ENCODE measurements around the gene TP53I13.

TP53I13 gene

DNA sequence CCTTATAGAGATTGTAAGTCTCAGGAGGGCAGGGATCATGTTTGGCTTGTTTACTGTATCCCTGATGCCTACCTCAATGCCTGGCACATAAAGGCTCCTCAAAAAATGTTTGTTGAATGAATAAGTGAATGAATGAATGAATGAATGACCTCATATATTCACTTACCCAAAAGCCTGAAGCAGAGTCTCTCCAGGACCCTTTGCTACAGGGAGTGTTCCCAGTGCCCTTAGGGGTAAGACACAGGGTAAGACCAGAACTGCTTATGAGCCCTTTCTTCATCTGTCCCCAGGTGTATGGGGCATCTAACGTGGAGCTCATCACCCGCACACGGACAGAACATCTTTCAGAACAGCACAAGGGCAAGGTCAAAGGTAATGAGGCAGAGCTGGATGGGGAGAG, 41.9 kb downstream of the TP53I13 start:
- no peak for DNase-seq
- Mint-ChIP-seq H3K4me1 (peaks cover 24% of the 10 kb centered on the region), H3K27ac (no peak overlapping the region), H3K9me3 (no peaks in the 10 kb centered on the region), H3K36me3 (ENCODE audit: low read depth) (no peaks in the 10 kb centered on the region), H3K27me3 (no peaks in the 10 kb centered on the region), H3K4me3 (no peak overlapping the region)
- no peak for ATAC-seq

DNA sequence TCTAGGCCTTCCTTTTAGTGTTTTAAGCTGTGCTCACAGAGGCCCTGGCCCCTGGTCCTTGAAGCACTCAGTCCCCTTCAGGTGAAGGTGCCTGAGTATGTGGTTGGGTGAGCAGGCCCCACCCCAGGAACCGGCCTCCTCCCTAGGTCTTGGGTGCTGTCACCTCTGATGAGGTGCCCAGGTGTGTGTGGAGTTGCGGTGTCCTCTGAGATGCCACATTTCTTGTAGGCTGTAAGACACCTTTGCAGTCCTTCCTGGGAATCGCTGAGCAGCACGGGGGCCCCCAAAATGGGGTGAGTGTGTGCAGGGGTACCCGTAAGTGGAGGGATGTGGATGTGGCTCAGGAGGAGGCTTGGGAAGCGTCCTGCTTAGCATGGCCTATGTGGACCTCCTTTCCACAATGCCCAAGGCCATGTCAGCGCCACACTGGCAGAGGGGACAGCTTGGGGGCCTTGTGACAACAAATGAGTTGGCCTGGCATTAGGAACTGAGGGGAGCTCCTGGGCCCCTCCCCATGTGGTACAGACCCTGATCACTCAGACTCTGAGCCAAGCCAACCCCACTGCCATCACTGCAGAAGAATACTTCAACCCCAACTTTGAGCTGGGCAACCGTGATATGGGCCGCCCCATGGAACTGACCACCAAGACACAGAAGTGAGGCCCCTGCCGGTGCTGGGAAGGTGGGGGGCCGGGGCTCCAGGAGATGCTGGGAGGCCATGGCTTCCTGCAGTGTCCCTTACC, 43.0 kb downstream of the TP53I13 start:
- H3K9me3 Mint-ChIP-seq: no peaks in the 10 kb centered on the region
- H3K27me3 Mint-ChIP-seq: no peaks in the 10 kb centered on the region
- H3K4me1 Mint-ChIP-seq: peaks cover 34% of the 10 kb centered on the region
- no peak overlapping the region for H3K4me3 Mint-ChIP-seq
- H3K27ac Mint-ChIP-seq: no peak overlapping the region
- ATAC-seq (no peak), DNase-seq (no peak)
- no peaks in the 10 kb centered on the region for H3K36me3 Mint-ChIP-seq (ENCODE audit: low read depth)

DNA sequence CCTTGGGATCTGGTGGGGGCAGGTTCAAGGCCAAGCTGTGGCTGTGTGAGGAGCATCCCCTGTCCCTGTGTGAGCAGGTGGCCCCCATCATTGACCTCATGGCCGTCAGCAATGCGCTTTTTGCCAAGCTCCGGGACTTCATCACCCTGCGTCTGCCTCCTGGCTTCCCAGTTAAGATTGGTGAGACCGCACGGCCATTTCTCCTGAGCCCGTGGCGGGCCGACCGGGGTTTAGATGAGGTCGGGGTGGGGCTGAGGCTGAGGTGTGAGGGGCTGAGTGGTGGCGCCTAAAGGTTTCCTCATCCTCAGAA, 43.5 kb downstream of the TP53I13 start:
- no peak overlapping the region for H3K27ac Mint-ChIP-seq
- no peak for DNase-seq
- no peak overlapping the region for H3K4me3 Mint-ChIP-seq
- no peaks in the 10 kb centered on the region for H3K9me3 Mint-ChIP-seq
- H3K36me3 Mint-ChIP-seq (ENCODE audit: low read depth): no peaks in the 10 kb centered on the region
- H3K27me3 Mint-ChIP-seq: no peaks in the 10 kb centered on the region
- no peak for ATAC-seq
- peaks cover 40% of the 10 kb centered on the region for H3K4me1 Mint-ChIP-seq

DNA sequence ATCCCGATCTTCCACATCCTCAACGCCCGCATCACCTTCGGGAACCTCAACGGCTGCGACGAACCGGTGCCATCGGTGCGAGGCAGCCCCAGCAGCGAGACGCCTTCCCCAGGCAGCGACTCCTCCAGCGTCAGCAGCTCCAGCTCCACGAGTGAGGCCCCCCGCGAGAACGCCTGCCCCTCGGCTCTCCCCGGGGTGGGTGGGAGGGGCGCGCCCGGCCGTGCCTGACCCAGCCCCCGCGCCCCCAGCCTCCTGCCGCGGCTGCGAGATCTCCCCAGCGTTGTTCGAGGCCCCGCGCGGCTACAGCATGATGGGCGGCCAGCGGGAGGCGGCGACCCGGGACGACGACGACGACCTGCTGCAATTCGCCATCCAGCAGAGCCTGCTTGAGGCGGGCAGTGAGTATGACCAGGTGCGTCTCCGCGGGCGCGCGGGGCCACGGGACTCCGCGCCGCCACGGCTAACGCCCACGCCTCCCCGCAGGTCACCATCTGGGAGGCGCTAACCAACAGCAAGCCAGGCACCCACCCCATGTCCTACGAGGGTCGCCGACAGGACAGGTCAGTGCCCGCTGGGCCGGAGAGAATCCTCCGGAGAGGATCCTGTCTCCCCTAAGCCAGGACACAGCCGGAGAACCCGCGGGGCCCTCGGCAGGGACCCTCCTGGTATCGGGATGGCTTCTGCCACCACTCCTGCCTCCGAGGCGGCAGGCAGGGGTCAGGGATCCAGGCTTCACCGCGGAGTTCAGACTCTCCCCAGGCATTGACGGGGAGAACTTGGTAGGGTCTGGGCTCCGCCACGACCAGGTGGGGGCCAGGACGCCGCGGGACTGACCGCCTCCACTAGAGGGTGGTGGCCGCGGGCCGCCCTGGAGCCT, 44.1 kb downstream of the TP53I13 start:
- peaks cover 40% of the 10 kb centered on the region for H3K4me1 Mint-ChIP-seq

DNA sequence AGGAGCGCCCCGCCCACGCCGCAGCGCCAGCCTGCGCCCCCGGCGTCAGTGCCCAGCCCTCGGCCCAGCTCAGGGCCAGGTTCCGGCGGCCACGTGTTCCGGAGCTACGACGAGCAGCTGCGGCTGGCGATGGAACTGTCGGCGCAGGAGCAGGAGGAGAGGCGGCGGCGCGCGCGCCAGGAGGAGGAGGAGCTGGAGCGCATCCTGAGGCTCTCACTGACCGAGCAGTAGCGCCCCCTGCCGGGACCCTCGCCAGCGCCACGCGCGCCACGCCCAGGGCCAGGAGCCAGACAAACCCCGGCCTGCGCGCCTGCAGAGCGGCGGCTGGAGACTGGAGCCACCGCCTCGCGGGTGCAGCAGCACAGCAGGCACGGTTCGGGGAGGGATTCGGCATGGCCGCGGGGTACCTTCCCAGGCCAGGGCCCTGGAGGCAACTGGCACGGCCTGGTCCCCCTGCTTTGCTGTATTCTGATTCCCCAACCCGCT, 44.9 kb downstream of the TP53I13 start:
- Mint-ChIP-seq H3K27me3 (no peaks in the 10 kb centered on the region), H3K27ac (no peak overlapping the region), H3K4me3 (no peak overlapping the region), H3K36me3 (ENCODE audit: low read depth) (no peaks in the 10 kb centered on the region), H3K9me3 (no peaks in the 10 kb centered on the region), H3K4me1 (peaks cover 43% of the 10 kb centered on the region)
- DNase-seq (peak; percentile 99), ATAC-seq (peak; percentile 48)

More for the DNA sequence above, 44.1 kb downstream of the TP53I13 start:
- no peak for DNase-seq
- Mint-ChIP-seq H3K27ac (no peak overlapping the region), H3K27me3 (no peaks in the 10 kb centered on the region), H3K4me3 (no peak overlapping the region), H3K9me3 (no peaks in the 10 kb centered on the region), H3K36me3 (ENCODE audit: low read depth) (no peaks in the 10 kb centered on the region)
- no peak for ATAC-seq

DNA sequence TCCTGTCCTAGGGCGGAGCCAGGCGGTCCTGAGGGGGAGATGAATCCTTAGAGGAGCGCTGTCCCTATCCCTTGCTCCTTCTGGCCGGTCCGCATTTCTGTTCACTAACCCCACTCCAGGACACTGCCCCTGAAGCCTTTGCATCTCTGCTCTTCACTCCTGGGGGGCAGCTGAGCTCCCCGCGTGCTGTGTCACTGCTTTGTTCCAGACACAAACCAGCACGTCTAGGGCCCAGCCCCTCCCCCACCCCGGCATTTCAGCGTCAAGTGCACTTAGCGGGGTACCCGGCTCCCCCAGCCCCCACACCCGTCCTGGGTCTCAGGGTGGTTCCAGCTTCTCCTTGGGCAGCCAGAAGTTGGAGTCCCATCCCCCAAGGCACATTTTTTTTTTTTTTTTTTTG, 45.4 kb downstream of the TP53I13 start:
- ATAC-seq (no peak), DNase-seq (no peak)
- Mint-ChIP-seq H3K27ac (no peak overlapping the region), H3K4me3 (peak overlapping the region; percentile 14), H3K9me3 (no peaks in the 10 kb centered on the region), H3K27me3 (no peaks in the 10 kb centered on the region), H3K4me1 (peaks cover 43% of the 10 kb centered on the region), H3K36me3 (ENCODE audit: low read depth) (no peaks in the 10 kb centered on the region)

DNA sequence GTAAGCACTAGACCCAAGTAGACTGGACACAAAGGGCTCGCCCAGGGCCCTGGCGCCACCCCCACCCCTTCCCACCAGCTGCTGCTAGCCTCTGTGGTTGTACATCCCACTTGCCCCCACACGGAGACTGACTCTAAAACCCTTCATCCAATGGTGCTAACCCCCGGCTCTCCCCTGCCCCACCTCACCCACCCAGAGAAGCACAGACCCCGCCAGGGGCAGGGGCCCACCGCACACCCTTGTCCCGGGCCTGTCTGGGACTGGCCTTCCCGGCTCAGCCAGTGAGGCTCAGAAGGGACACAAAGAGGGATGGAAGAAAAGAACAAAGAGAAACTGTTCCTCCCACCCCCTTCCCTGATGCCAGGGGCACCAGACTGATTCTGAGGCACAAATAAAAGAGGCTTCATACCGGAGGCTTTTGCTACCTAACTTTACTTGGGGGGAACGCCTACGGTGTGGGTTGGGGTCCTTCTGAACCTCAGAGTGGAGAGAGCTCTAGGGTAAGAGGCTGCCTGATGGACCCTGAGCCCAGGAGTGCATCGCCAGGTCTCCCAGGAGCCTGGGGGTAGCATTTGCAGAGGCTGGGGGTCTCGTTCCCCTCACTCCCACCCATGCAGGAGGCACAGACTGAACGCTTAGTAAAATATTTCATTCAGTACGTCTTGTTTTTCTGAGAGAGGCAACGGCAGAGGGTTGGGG, 46.0 kb downstream of the TP53I13 start:
- Mint-ChIP-seq H3K4me3 (peak overlapping the region; percentile 80), H3K27ac (peak overlapping the region; percentile 68), H3K36me3 (ENCODE audit: low read depth) (no peaks in the 10 kb centered on the region), H3K27me3 (no peaks in the 10 kb centered on the region), H3K9me3 (no peaks in the 10 kb centered on the region), H3K4me1 (peaks cover 43% of the 10 kb centered on the region)
- DNase-seq (no peak), ATAC-seq (no peak)

DNA sequence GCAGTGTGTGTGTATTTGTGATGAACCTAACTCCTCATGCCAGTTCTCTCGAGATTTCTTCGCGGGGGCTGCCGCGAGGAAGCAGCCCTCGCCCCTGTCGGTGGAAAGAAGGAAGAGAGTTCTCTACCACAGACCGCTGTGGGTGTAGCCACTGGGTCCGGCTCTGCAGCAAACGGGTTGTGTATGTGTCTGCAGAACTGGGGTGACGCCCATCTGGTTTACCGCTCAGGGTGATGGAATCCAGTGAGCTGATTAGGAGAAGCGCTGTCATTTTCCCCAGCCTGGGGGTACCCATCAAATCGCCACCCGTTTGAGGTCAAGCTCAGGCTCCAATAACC, 46.5 kb downstream of the TP53I13 start:
- H3K27ac Mint-ChIP-seq: peak overlapping the region; percentile 68
- H3K36me3 Mint-ChIP-seq (ENCODE audit: low read depth): no peaks in the 10 kb centered on the region
- peaks cover 43% of the 10 kb centered on the region for H3K4me1 Mint-ChIP-seq

DNA sequence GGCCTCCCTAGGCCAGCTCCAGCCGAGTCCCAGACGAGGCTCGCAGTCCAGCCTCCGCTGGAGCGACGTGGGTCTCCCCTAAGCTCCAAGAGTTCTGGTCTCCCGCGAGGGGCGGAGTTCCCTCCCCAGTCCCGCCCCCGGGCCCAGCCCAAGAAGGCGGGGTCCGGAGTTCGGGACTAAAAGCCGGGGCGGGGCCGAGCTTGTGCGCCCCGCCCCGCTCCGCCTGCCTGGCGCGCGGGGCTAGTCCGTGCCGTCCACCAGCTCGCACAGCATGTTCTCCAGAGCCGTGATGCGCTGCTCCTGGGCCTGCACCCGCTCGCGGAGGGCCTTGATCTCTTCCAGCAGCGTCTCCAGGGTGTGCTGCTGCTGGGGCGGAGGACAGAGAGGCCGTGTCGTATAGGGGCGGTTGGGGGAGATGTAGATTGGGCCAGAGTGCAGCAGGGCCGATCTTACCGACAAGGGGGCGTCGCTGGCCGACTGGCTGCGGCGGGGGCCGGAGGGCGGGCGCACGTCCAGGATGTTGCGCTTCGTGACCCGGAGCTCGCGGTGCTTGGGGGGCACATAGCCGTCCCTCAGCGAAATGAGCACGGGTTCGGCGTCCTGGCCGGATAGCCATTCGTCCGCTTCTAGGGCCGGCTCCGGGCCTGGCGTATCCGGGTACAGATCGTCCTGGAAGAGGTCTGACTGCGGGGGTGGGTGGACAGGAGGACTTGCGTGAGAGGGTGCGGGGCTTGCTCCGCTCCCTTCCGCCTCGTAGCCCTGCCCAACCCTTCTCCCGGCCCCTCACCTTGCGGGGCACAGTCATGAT, 47.2 kb downstream of the TP53I13 start:
- H3K4me1 Mint-ChIP-seq: peaks cover 45% of the 10 kb centered on the region
- ATAC-seq (peak; percentile 50), DNase-seq (peak; percentile 84)
- H3K9me3 Mint-ChIP-seq: no peaks in the 10 kb centered on the region
- no peaks in the 10 kb centered on the region for H3K36me3 Mint-ChIP-seq (ENCODE audit: low read depth)
- H3K27ac Mint-ChIP-seq: peak overlapping the region; percentile 68
- H3K4me3 Mint-ChIP-seq: peak overlapping the region; percentile 80
- no peaks in the 10 kb centered on the region for H3K27me3 Mint-ChIP-seq

More for the DNA sequence above, 46.5 kb downstream of the TP53I13 start:
- ATAC-seq (peak; percentile 33), DNase-seq (peak; percentile 67)
- H3K4me3 Mint-ChIP-seq: peak overlapping the region; percentile 80
- no peaks in the 10 kb centered on the region for H3K27me3 Mint-ChIP-seq
- no peaks in the 10 kb centered on the region for H3K9me3 Mint-ChIP-seq

DNA sequence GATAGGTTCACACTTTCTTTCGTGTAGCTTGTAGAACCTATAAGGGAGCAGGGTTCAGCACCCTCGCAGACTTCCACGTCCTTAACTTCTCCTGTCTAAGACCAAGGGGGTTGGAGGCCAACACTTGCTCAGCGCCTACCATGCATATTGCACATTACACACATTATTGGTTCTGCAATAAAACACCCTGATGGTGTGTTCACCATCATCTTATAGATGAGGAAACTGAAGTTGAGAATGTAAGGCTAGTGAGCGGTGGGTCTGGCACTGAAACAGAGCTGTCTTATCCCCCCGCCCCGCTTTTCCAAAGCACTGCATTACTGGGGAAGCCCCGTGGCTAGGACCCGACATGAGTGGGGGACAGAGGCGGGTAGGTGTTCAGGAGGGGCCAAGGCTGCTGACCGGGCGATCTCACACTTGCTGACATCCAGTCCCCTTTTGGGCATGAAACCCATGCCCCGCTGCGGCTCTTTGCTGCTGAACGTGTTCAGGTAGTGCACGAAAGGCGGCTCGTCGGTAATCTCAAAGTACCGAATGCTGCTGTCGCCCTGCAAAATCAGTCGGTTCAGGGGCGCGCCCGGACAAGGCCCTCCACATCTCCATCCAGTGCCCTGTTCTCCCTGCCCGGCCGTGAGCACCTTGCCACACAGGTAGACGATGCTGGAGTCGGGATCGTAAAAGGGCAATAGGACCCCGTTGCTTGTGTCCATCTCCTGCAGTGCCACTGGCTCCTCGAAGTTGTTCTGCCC, 48.0 kb downstream of the TP53I13 start:
- H3K4me3 Mint-ChIP-seq: peak overlapping the region; percentile 80
- H3K4me1 Mint-ChIP-seq: peaks cover 49% of the 10 kb centered on the region
- no peaks in the 10 kb centered on the region for H3K9me3 Mint-ChIP-seq
- H3K27me3 Mint-ChIP-seq: no peaks in the 10 kb centered on the region
- peak overlapping the region; percentile 83 for H3K27ac Mint-ChIP-seq
- ATAC-seq: no peak
- no peaks in the 10 kb centered on the region for H3K36me3 Mint-ChIP-seq (ENCODE audit: low read depth)
- DNase-seq: no peak

DNA sequence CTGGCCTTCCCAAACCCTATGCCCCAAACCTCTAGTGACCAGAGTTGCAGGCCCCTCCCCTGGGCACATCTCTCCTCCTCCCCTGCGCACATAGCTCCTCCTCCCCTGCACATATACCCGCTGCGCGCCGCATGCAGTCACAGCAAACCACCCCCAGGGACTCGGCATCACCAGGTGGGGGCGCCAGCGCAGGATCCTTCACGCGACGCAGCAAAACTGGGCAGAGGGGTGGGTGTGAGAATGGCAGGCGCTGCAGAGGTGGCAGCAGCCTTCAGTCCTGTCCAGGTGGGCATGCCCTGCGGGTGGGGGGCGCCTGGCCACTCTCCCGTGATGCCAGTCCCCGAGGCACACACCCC, 48.6 kb downstream of the TP53I13 start:
- DNase-seq: peak; percentile 95
- H3K36me3 Mint-ChIP-seq (ENCODE audit: low read depth): no peaks in the 10 kb centered on the region

DNA sequence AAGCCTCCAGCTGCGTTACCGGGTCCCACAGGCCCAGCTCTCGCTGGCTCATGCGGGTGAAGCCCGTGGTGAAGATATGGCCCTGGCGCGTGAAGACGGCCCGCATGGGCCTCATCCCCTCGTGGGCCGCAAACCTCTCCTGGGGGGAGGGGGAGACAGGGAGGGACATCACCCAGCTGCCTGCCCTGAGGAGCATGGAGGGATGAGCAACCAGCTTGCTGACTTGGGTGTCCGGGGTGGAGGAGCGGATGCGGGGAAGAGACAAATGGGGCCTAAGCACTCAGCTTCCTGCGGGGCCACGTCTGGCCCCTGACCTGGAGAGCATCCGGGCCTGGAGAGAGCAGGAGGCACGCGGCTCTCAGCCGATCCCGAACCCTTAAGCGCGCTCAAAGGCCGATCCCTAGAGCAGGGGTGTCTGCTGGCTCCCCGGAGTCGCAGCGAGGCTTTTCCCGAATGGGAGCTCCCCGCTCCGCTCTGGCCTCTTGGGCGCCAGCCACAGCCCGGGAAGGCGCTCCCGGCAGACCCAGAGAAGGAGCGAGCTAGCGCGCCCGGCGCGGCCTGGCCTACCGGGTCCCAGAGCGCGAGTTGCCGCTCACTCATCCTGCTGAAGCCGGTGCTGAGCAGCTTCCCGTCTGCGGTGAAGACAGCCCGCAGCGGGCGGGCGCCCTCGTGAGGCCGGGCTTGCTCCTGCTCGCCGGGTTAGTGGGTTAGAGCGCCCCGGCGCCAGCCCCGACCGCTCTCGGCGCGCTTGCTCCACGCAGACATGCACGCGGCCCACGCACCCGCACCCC, 49.2 kb downstream of the TP53I13 start:
- Mint-ChIP-seq H3K36me3 (ENCODE audit: low read depth) (no peaks in the 10 kb centered on the region), H3K4me1 (peaks cover 55% of the 10 kb centered on the region), H3K9me3 (no peaks in the 10 kb centered on the region), H3K27me3 (no peaks in the 10 kb centered on the region), H3K27ac (peak overlapping the region; percentile 83), H3K4me3 (peak overlapping the region; percentile 80)
- DNase-seq (peak; percentile 89), ATAC-seq (peak; percentile 45)

More for the DNA sequence above, 48.6 kb downstream of the TP53I13 start:
- peak overlapping the region; percentile 83 for H3K27ac Mint-ChIP-seq
- H3K4me1 Mint-ChIP-seq: peaks cover 53% of the 10 kb centered on the region
- H3K9me3 Mint-ChIP-seq: no peaks in the 10 kb centered on the region
- H3K4me3 Mint-ChIP-seq: peak overlapping the region; percentile 80
- no peaks in the 10 kb centered on the region for H3K27me3 Mint-ChIP-seq
- peak; percentile 67 for ATAC-seq

All from activated naive CD8-positive, alpha-beta T cell treated with anti-CD3 and anti-CD28 coated beads, Interleukin-2, amount 50 U/mL, for 24 hours (primary cell).